Measurements from ENCODE around the gene TLR10.

Gene TLR10

GRCh38 chr4:38782452-38783108 lies at the start of gene TLR10:
TSS of gene TLR10 (minus strand) at chr4:38782990. CDS start at chr4:38775590, 7,400 bp downstream.
- DNase-seq (ENCODE audit: low read depth): peak; percentile 95
- TF ChIP-seq, protein P1, sequence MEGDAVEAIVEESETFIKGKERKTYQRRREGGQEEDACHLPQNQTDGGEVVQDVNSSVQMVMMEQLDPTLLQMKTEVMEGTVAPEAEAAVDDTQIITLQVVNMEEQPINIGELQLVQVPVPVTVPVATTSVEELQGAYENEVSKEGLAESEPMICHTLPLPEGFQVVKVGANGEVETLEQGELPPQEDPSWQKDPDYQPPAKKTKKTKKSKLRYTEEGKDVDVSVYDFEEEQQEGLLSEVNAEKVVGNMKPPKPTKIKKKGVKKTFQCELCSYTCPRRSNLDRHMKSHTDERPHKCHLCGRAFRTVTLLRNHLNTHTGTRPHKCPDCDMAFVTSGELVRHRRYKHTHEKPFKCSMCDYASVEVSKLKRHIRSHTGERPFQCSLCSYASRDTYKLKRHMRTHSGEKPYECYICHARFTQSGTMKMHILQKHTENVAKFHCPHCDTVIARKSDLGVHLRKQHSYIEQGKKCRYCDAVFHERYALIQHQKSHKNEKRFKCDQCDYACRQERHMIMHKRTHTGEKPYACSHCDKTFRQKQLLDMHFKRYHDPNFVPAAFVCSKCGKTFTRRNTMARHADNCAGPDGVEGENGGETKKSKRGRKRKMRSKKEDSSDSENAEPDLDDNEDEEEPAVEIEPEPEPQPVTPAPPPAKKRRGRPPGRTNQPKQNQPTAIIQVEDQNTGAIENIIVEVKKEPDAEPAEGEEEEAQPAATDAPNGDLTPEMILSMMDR (IDR thresholded peaks at IDR 0.05; ENCODE audit: insufficient read depth, low read depth, low read length, missing control alignments): peak; percentile 63
- peak within 1 kb of the TSS; percentile 90 for H3K4me3 ChIP-seq (ENCODE audit: low read depth, low read length)

DNA sequence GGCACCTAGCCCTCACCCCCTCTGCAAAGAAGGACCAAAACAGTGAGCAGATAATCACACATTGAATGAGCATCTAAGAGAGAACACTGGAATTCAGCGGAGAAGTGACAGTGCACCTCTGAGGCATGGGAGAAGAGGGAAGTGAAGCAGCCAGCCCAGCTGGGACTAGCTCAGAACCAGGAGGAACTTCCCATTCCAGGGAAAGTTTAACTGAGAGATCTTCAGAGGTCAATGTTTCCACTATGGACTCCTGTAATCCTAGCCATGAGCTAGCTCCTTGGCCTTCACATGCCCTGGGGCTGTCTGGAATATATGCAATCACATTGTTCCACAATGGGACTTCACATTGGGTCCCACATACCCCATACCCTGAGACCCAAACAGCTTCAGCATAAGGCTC lies 49.4 kb upstream of the TLR10 start:
- DNase-seq (ENCODE audit: low read depth): no peak

GRCh38 chr4:38831653-38832052 lies 48.9 kb upstream of the TLR10 start:
- no peak for DNase-seq (ENCODE audit: low read depth)
- TF ChIP-seq, protein P1 (IDR thresholded peaks at IDR 0.05; ENCODE audit: insufficient read depth, low read depth, low read length, missing control alignments): no peak
- no peak overlapping the region for H3K4me3 ChIP-seq (ENCODE audit: low read depth, low read length)

More for the DNA sequence above, 49.4 kb upstream of the TLR10 start:
- TF ChIP-seq, protein P1 (IDR thresholded peaks at IDR 0.05; ENCODE audit: insufficient read depth, low read depth, low read length, missing control alignments): no peak
- no peak overlapping the region for H3K4me3 ChIP-seq (ENCODE audit: low read depth, low read length)

- H3K4me3 ChIP-seq (ENCODE audit: low read depth, low read length): no peak overlapping the region
- TF ChIP-seq, protein P1 (IDR thresholded peaks at IDR 0.05; ENCODE audit: insufficient read depth, low read depth, low read length, missing control alignments): no peak
- no peak for DNase-seq (ENCODE audit: low read depth)
Observed at GRCh38 chr4:38829237-38829636, 46.4 kb upstream of the TLR10 start.

GRCh38 chr4:38823766-38824165 lies 41.0 kb upstream of the TLR10 start:
- H3K4me3 ChIP-seq (ENCODE audit: low read depth, low read length): no peak overlapping the region
- no peak for DNase-seq (ENCODE audit: low read depth)
- TF ChIP-seq, protein P1 (IDR thresholded peaks at IDR 0.05; ENCODE audit: insufficient read depth, low read depth, low read length, missing control alignments): no peak

- H3K4me3 ChIP-seq (ENCODE audit: low read depth, low read length): no peak overlapping the region
- TF ChIP-seq, protein P1 (IDR thresholded peaks at IDR 0.05; ENCODE audit: insufficient read depth, low read depth, low read length, missing control alignments): no peak
- DNase-seq (ENCODE audit: low read depth): no peak
Observed at GRCh38 chr4:38822748-38823303, 40.0 kb upstream of the TLR10 start.

Data from GM12865 (cell line).